ENCODE results near the gene GSG1.

GRCh38 chr12:13128291-13128965, 25.0 kb upstream of the GSG1 start:
- TF ChIP-seq EZH2 (IDR thresholded peaks at IDR 0.05) (no peak), POLR2AphosphoS5 (IDR thresholded peaks at IDR 0.05; ENCODE audit: borderline replicate concordance, low read depth, low read length) (no peak)
